Fibroblast of lung (primary cell): ENCODE measurements around the gene LOC128125822.
A peak's percentile ranks its signal among the peaks of the same experiment; 100 is the strongest.

ENCODE experiments used
- DNase-seq, 2 donors: peaks; one replicate each; pipeline versions ENCODE4 v3.0.0 to v3.0.0-alpha.2; 2010; ENCODE audit warnings: low read depth in 2 of 2
- H2AFZ ChIP-seq: 2 replicates; pipeline ENCODE4 v1.5.1; 2012; ENCODE audit warnings: low read length, control low read depth, inconsistent platforms
- H3K27ac ChIP-seq: 2 replicates; pipeline ENCODE4 v1.5.1; 2011; ENCODE audit warnings: low read length, control low read depth; ENCODE audit not compliant: insufficient read depth
- H3K27me3 ChIP-seq: 2 replicates; pipeline ENCODE4 v1.5.1; 2011; ENCODE audit warnings: mild to moderate bottlenecking, low read length; ENCODE audit not compliant: control insufficient read depth, insufficient read depth
- H3K36me3 ChIP-seq: 2 replicates; pipeline ENCODE4 v1.5.1; 2011; ENCODE audit warnings: low read length; ENCODE audit not compliant: control insufficient read depth, insufficient read depth
- H3K4me1 ChIP-seq: 2 replicates; pipeline ENCODE4 v1.5.1; 2011; ENCODE audit warnings: low read length; ENCODE audit not compliant: control insufficient read depth, insufficient read depth; ENCODE audit errors: extremely low read depth
- H3K4me2 ChIP-seq: 2 replicates; pipeline ENCODE4 v1.5.1; 2011; ENCODE audit warnings: low read length, control low read depth; ENCODE audit not compliant: insufficient read depth; ENCODE audit errors: extremely low read depth
- H3K4me3 ChIP-seq, 4 experiments: fragments of 200-600 bp in 1 of 4; sonication (generic) in 1 of 4; replicated peaks in 1 of 4; 2 replicates each; pipeline ENCODE4 v1.5.1; 2011 to 2016; ENCODE audit warnings: low read length in 4 of 4, low read depth in 3 of 4, mild to moderate bottlenecking in 3 of 4, control low read depth in 2 of 4, inconsistent platforms in 1 of 4, mixed read lengths in 1 of 4; ENCODE audit not compliant: insufficient read depth in 1 of 4; ENCODE audit errors: control extremely low read depth in 1 of 4
- H3K79me2 ChIP-seq: 2 replicates; pipeline ENCODE4 v1.5.1; 2012; ENCODE audit warnings: mild to moderate bottlenecking, low read length, inconsistent platforms; ENCODE audit not compliant: control insufficient read depth, insufficient read depth
- H3K9ac ChIP-seq: 2 replicates; pipeline ENCODE4 v1.5.1; 2011; ENCODE audit warnings: mild to moderate bottlenecking, low read length, control low read depth; ENCODE audit not compliant: insufficient read depth
- H3K9me3 ChIP-seq: 2 replicates; pipeline ENCODE4 v1.5.1; 2012; ENCODE audit warnings: low read depth, low read length; ENCODE audit not compliant: control insufficient read depth, insufficient read depth
- H4K20me1 ChIP-seq: 2 replicates; pipeline ENCODE4 v1.5.1; 2011; ENCODE audit warnings: low read length; ENCODE audit not compliant: control insufficient read depth, insufficient read depth; ENCODE audit errors: extremely low read depth
- EZH2 ChIP-seq: IDR thresholded peaks from 2 replicates; pipeline ENCODE4 v1.5.1; 2012; ENCODE audit warnings: low read length, control low read depth, mild to moderate bottlenecking; ENCODE audit errors: missing control alignments
- TF ChIP-seq, protein P1 (sequence below), 2 donors: IDR thresholded peaks in 1 of 2; conservative IDR thresholded peaks in 1 of 2; 1 replicate in 1 of 2; 2 replicates in 1 of 2; pipeline ENCODE4 v1.5.1; 2011 to 2012; ENCODE audit warnings: low read length in 2 of 2, control low read depth in 1 of 2, inconsistent platforms in 1 of 2, low read depth in 1 of 2, mild to moderate bottlenecking in 1 of 2

LOC128125822 gene

DNA sequence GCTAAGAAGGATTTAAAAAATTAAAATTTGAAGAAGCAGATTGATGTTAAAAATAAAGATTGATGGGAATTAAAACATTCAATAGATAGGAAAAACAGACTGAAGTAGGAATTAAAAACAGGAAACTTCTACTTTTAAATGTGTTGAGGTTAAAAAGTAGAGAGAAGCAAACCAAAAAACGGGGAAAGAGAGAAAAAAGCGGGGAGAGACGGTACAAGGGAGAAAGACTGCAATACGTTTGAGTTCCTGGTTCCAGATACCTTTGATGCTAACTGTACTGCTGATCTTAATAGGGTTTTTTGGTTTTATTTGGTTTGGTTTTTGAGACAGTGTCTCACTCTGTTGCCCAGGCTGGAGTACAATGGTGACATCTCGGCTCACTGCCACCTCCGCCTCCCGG lies 27.0 kb downstream of the LOC128125822 start:
- Histone ChIP-seq H3K9me3 (no peaks in the 10 kb centered on the region), H3K9ac (no peak overlapping the region), H3K36me3 (no peaks in the 10 kb centered on the region), H3K4me3 (no peak overlapping the region), H3K27ac (no peak overlapping the region), H2AFZ (no peak overlapping the region), H3K4me1 (no peaks in the 10 kb centered on the region), H3K27me3 (no peaks in the 10 kb centered on the region), H4K20me1 (no peaks in the 10 kb centered on the region), H3K4me2 (no peak overlapping the region), H3K79me2 (no peaks in the 10 kb centered on the region)
- no peak for DNase-seq
- TF ChIP-seq EZH2, result no peak
- TF ChIP-seq, protein P1, sequence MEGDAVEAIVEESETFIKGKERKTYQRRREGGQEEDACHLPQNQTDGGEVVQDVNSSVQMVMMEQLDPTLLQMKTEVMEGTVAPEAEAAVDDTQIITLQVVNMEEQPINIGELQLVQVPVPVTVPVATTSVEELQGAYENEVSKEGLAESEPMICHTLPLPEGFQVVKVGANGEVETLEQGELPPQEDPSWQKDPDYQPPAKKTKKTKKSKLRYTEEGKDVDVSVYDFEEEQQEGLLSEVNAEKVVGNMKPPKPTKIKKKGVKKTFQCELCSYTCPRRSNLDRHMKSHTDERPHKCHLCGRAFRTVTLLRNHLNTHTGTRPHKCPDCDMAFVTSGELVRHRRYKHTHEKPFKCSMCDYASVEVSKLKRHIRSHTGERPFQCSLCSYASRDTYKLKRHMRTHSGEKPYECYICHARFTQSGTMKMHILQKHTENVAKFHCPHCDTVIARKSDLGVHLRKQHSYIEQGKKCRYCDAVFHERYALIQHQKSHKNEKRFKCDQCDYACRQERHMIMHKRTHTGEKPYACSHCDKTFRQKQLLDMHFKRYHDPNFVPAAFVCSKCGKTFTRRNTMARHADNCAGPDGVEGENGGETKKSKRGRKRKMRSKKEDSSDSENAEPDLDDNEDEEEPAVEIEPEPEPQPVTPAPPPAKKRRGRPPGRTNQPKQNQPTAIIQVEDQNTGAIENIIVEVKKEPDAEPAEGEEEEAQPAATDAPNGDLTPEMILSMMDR (conservative IDR thresholded peaks at IDR 0.05 in 1 of 2, IDR thresholded peaks at IDR 0.05 in 1 of 2; ENCODE audit: low read depth in 1 of 2, low read length in 2 of 2), result no peak

DNA sequence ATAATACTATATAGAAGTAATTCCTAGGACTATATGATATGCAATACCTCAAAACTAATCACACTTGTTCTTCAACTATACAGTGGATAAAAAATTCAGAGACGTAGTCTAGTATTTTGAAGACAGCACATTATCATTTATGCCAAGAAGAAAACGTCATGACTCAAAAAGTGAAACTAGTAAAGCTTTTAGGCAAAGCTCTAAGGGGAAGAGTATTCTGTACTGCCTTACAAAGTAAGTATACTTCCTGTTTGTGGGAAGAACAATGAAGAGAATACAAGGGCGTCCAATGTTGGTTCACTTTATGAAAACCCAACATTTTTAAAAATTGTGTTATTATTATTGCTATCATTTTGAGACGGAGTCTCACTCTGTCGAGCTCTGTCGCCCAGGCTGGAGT lies 27.9 kb downstream of the LOC128125822 start:
- Histone ChIP-seq H3K4me1 (no peaks in the 10 kb centered on the region), H3K4me2 (no peak overlapping the region), H3K27me3 (no peaks in the 10 kb centered on the region), H3K36me3 (no peaks in the 10 kb centered on the region), H3K9ac (no peak overlapping the region), H3K79me2 (no peaks in the 10 kb centered on the region), H3K4me3 (no peak overlapping the region), H2AFZ (peak overlapping the region; percentile 20), H3K27ac (no peak overlapping the region), H3K9me3 (no peaks in the 10 kb centered on the region), H4K20me1 (no peaks in the 10 kb centered on the region)
- DNase-seq, result no peak
- TF ChIP-seq, protein P1 (conservative IDR thresholded peaks at IDR 0.05 in 1 of 2, IDR thresholded peaks at IDR 0.05 in 1 of 2; ENCODE audit: low read depth in 1 of 2, low read length in 2 of 2), result no peak
- no peak for TF ChIP-seq EZH2

DNA sequence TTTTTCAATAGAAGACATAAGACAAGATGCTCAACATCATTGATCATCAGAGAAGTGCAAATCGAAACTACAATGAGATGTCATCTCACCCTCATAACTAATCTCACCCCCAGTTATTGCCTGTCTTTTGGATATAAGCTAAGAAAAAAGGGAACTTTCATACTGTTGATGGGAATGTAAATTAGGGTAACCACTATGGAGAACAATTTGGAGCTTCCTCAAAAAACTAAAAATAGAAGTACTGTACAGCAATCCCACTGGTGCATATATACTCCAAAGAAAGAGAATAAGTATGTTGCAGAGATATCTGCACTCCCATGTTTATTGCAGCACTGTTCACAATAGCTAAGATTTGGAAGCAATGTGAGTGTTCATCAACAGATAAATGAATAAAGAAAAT lies 37.0 kb downstream of the LOC128125822 start:
- H3K27ac ChIP-seq, result no peak overlapping the region
- H3K9ac ChIP-seq, result no peak overlapping the region
- no peak overlapping the region for H3K4me3 ChIP-seq
- DNase-seq, result no peak
- no peak for TF ChIP-seq EZH2
- TF ChIP-seq, protein P1 (conservative IDR thresholded peaks at IDR 0.05 in 1 of 2, IDR thresholded peaks at IDR 0.05 in 1 of 2; ENCODE audit: low read depth in 1 of 2, low read length in 2 of 2), result no peak
- H3K9me3 ChIP-seq, result no peaks in the 10 kb centered on the region
- H3K79me2 ChIP-seq, result no peaks in the 10 kb centered on the region
- no peak overlapping the region for H3K4me2 ChIP-seq
- no peaks in the 10 kb centered on the region for H3K36me3 ChIP-seq
- no peaks in the 10 kb centered on the region for H3K27me3 ChIP-seq
- no peak overlapping the region for H2AFZ ChIP-seq
- no peaks in the 10 kb centered on the region for H3K4me1 ChIP-seq
- no peaks in the 10 kb centered on the region for H4K20me1 ChIP-seq
